Tibial nerve (tissue), 4 donors: ENCODE measurements around the gene TECPR1.

Experiments used
- EP300 ChIP-seq, 2 donors: sonication (generic); formaldehyde crosslinking; IDR thresholded peaks; one replicate each; pipeline ENCODE4 v1.6.1; 2017; ENCODE audit warnings: antibody characterized with exemption in 2 of 2, mild to moderate bottlenecking in 1 of 2
- POLR2A ChIP-seq, 2 donors: fragments of 450-650 bp; IDR thresholded peaks; one replicate each; pipeline ENCODE4 v1.6.1; 2017; ENCODE audit warnings: antibody characterized with exemption in 2 of 2, mild to moderate bottlenecking in 2 of 2, moderate library complexity in 2 of 2
- TF ChIP-seq, protein P1 (sequence below), 5 experiments: fragments of 200-600 bp in 3 of 5; fragments of 450-650 bp in 2 of 5; sonication (generic) in 3 of 5; IDR thresholded peaks; one replicate each; pipeline ENCODE4 v1.5.1; 2016 to 2019; ENCODE audit warnings: antibody characterized with exemption in 5 of 5, mild to moderate bottlenecking in 3 of 5, moderate library complexity in 2 of 5

DNA sequence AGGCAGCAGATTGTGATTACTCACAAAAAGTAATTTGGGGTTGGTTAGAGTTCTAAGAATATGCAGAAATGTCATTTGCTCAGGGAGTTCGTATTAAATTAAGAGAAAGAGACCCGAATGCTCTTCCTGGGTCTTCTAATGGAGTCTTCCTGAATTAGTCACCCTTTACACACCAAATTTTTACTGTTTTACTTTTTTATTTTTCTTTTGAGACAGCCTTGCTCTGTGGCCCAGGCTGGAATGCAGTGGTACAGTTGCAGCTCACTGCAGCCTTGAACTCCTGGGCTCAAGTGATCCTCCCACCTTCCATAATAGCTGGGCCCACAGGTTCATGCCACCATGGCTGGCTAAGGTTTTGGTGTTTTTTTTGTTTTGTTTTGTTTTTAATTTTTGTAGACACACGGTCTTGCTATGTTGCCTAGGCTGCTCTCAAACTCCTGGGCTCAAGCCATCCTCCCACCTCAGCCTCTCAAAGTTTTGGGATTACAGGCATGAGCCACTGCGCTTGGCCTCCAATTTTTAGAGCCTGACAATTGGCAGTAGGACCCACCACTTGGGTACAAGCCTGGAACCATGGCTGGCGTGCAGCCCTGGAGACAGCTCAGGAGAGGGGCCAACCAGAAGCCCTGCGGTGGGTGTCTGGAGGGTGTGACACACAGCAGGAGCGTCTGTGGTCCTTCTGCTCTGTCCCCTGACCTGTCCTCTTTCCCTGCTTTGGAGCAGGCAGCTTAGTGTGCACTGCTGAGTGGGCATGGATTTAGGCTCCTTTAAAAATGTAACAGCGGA lies 57.2 kb downstream of the TECPR1 start:
- TF ChIP-seq, protein P1, sequence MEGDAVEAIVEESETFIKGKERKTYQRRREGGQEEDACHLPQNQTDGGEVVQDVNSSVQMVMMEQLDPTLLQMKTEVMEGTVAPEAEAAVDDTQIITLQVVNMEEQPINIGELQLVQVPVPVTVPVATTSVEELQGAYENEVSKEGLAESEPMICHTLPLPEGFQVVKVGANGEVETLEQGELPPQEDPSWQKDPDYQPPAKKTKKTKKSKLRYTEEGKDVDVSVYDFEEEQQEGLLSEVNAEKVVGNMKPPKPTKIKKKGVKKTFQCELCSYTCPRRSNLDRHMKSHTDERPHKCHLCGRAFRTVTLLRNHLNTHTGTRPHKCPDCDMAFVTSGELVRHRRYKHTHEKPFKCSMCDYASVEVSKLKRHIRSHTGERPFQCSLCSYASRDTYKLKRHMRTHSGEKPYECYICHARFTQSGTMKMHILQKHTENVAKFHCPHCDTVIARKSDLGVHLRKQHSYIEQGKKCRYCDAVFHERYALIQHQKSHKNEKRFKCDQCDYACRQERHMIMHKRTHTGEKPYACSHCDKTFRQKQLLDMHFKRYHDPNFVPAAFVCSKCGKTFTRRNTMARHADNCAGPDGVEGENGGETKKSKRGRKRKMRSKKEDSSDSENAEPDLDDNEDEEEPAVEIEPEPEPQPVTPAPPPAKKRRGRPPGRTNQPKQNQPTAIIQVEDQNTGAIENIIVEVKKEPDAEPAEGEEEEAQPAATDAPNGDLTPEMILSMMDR (IDR thresholded peaks at IDR 0.05), result no peak
- TF ChIP-seq EP300 (IDR thresholded peaks at IDR 0.05) (no peak), POLR2A (IDR thresholded peaks at IDR 0.05) (no peak)
